Measurements from ENCODE around the gene DEFB129.

- TF ChIP-seq POLR2A (IDR thresholded peaks at IDR 0.05; ENCODE audit: low read length) (no peak), GATA1 (IDR thresholded peaks at IDR 0.05; ENCODE audit: low read depth, low read length) (no peak)
Observed at GRCh38 chr20:276620-277495, 49.8 kb downstream of the DEFB129 start.
